GM12891 (cell line): ENCODE data around the gene RAET1E.

Experiments used
- POLR2A ChIP-seq: IDR thresholded peaks from 2 replicates; pipeline ENCODE4 v1.6.1; 2011; ENCODE audit warnings: low read depth, low read length, control low read depth
- POLR2AphosphoS5 ChIP-seq: IDR thresholded peaks from 2 replicates; pipeline ENCODE4 v1.6.1; 2011; ENCODE audit warnings: low read depth, low read length, control low read depth
- TAF1 ChIP-seq: IDR thresholded peaks from 2 replicates; pipeline ENCODE4 v1.6.1; 2011; ENCODE audit warnings: low read depth, low read length, control low read depth

DNA sequence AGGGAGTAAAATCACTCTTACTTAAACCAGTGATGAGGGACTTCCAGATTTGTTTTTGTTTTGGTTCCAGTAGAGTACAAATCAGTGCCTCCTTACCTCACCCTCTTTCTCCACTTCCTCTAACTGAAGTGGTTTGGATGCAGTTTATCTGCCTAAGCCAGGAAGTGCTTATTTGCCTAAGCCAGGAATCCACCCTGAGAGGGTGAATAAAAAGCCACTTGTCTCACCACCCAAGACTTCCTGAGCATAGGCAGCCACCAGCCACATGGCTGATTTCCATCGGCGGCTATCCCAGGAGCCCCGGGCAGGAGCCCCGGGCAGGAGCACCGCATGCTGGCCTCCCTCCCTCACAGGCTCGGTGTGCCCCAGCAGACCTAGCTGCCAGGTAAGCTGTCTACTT is 45.7 kb downstream of the RAET1E start:
- TF ChIP-seq TAF1 (no peak), POLR2AphosphoS5 (no peak), POLR2A (no peak)
